Measurements from ENCODE around the gene ADAM10. TPM values are rescaled to one million over a fixed set of nuclear protein-coding genes. Genes with fewer than 3 reads are reported as not detected.
A peak's percentile ranks its signal among the peaks of the same experiment; 100 is the strongest.

Gene ADAM10
- total and polyA plus RNA-seq, 5 donors from 2014 or later = 149 to 183 (median 156) TPM

DNA sequence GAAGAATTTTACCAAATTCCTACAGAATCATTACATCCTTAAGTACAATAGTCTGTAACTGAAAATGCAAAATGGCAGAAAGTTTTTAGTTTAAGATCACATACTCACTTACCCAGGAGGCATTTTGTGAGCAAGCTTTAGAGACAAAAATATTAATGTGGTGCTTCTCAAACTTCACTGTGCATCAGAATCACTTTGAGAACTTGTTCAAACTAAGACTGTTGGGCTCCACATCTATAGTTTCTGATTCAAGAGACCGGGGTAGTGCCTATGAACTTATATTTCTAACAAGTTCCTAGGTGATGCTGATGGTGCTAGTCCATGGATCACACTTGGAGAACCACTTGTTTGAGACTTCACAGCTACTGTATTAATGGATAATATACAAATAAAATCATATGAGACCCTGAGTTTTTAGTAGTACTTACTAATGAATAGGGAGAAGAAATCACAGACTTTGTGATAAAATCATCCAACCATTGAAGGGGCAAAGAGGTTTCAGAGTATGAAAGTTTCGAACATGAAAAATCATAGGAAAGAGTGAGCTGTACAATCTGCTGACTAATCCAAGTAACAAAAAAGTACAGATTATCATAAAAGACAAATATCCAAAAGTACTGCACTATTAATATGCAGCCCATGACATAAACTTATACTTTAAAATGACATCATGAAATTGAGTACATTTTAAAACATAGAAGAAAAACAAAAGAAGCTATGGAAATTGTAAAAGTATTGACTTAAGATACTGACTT is 110.3 kb downstream of the ADAM10 start:
- no peaks in the 10 kb centered on the region for H3K27me3 ChIP-seq (ENCODE audit: control insufficient read depth, insufficient read depth, low read length)
- H3K36me3 ChIP-seq (ENCODE audit: control insufficient read depth, insufficient read depth, low read length) = peaks cover 55% of the 10 kb centered on the region
- H3K4me3 Mint-ChIP-seq = no peak overlapping the region
- H3K4me1 Mint-ChIP-seq = peaks cover 16 to 33% (median 23%) of the 10 kb centered on the region in 4 donors
- peaks cover 30% of the 10 kb centered on the region for H3K36me3 Mint-ChIP-seq
- H3K4me1 ChIP-seq (ENCODE audit: control insufficient read depth, insufficient read depth, low read length, poor library complexity, severe bottlenecking) = no peaks in the 10 kb centered on the region
- peaks cover 0 to 2% (median 0%) of the 10 kb centered on the region in 7 donors for H3K9me3 Mint-ChIP-seq
- no peak overlapping the region for H3K27ac ChIP-seq (ENCODE audit: insufficient read depth, low read length, poor library complexity, severe bottlenecking)
- ATAC-seq (ENCODE audit: low read depth in 2 of 2) (no peak), DNase-seq (no peak)
- H3K27ac Mint-ChIP-seq = peak overlapping the region in 2 of 3 donors; percentile 38 to 78
- H3K4me3 ChIP-seq (ENCODE audit: low read depth, low read length) = no peak overlapping the region
- H3K27me3 Mint-ChIP-seq = no peaks in the 10 kb centered on the region
- no peaks in the 10 kb centered on the region for H3K9me3 ChIP-seq (ENCODE audit: control insufficient read depth in 2 of 2, low read length in 2 of 2)

DNA sequence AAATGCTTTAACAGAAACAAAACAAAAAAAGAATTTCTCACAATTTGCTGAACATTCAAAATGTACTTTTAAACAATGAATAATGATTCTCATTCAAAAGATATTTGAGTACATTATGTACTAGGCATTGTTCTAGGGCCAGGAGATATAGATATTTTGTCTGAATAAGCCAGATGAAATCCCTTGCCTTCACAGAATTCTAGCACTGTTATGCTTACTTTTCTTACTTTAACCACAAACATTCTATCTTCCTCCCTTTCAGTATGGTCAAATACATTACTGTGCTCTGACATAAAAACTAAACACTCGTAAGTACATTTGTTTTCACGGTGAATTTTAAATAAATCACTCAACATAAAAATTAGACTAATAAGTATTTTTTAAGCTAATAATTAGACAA is 116.7 kb downstream of the ADAM10 start:
- Histone ChIP-seq H3K9me3 (ENCODE audit: control insufficient read depth in 2 of 2, low read length in 2 of 2) (no peaks in the 10 kb centered on the region), H3K27ac (ENCODE audit: insufficient read depth, low read length, poor library complexity, severe bottlenecking) (peak overlapping the region; percentile 15), H3K27me3 (ENCODE audit: control insufficient read depth, insufficient read depth, low read length) (no peaks in the 10 kb centered on the region), H3K36me3 (ENCODE audit: control insufficient read depth, insufficient read depth, low read length) (peaks cover 30% of the 10 kb centered on the region), H3K4me3 (ENCODE audit: low read depth, low read length) (no peak overlapping the region), H3K4me1 (ENCODE audit: control insufficient read depth, insufficient read depth, low read length, poor library complexity, severe bottlenecking) (peaks cover 14% of the 10 kb centered on the region)
- Mint-ChIP-seq H3K27me3 (no peaks in the 10 kb centered on the region), H3K36me3 (peaks cover 33% of the 10 kb centered on the region), H3K4me1 (peaks cover 21 to 48% (median 31%) of the 10 kb centered on the region in 4 donors), H3K9me3 (no peaks in the 10 kb centered on the region), H3K27ac (peak overlapping the region; percentile 5 to 97 (median 11)), H3K4me3 (no peak overlapping the region)
- DNase-seq = no peak
- no peak for ATAC-seq (ENCODE audit: low read depth in 2 of 2)

DNA sequence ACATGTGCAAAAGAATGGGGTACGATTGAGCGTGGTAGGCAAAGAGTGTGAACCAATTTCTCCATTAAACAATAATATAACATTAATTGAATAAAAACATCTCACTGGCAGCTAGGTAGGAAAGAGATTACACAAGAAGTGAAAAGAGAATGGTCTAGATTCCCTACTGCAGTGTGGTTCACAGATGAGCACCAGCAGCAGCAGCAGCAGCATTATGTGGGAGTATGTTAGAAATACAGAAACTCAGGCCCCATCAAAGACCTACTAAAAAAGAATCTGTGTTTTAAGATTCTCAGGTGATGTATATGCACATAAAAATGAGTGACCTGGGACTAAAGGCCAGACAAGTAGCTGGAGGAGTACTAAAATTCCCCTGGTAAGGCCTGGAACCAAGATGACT is 118.2 kb downstream of the ADAM10 start:
- no peaks in the 10 kb centered on the region for H3K27me3 Mint-ChIP-seq
- ATAC-seq (ENCODE audit: low read depth in 2 of 2) = no peak
- no peaks in the 10 kb centered on the region for H3K9me3 Mint-ChIP-seq
- peaks cover 34 to 57% (median 41%) of the 10 kb centered on the region in 4 donors for H3K4me1 Mint-ChIP-seq
- peak overlapping the region; percentile 73 to 97 (median 76) for H3K27ac Mint-ChIP-seq
- Histone ChIP-seq H3K4me3 (ENCODE audit: low read depth, low read length) (no peak overlapping the region), H3K27ac (ENCODE audit: insufficient read depth, low read length, poor library complexity, severe bottlenecking) (no peak overlapping the region), H3K36me3 (ENCODE audit: control insufficient read depth, insufficient read depth, low read length) (peaks cover 21% of the 10 kb centered on the region), H3K4me1 (ENCODE audit: control insufficient read depth, insufficient read depth, low read length, poor library complexity, severe bottlenecking) (peaks cover 27% of the 10 kb centered on the region), H3K27me3 (ENCODE audit: control insufficient read depth, insufficient read depth, low read length) (no peaks in the 10 kb centered on the region), H3K9me3 (ENCODE audit: control insufficient read depth in 2 of 2, low read length in 2 of 2) (no peaks in the 10 kb centered on the region)
- H3K36me3 Mint-ChIP-seq = peaks cover 40% of the 10 kb centered on the region
- no peak for DNase-seq
- no peak overlapping the region for H3K4me3 Mint-ChIP-seq

DNA sequence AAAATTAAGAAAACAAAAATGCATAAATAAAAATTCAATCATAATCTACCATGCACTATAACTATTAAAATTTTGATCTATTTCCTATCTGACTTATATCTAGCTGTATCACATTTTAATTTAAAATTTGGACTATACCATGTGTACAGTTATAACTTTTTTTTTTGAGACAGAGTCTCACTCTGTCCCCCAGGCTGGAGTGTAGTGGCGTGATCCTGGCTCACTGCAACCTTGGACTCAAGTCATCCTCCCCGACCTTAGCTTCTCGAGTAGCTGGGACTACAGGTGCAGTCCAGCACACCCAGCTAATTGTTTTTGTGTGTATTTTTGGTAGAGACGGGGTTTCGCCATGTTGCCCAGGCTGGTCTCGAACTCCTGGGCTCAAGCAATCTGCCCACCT is 119.9 kb downstream of the ADAM10 start:
- Mint-ChIP-seq H3K4me3 (peak overlapping the region in 2 of 4 donors; percentile 39 to 92), H3K4me1 (peaks cover 38 to 70% (median 54%) of the 10 kb centered on the region in 4 donors)
- peak overlapping the region; percentile 86 for H3K27ac ChIP-seq (ENCODE audit: insufficient read depth, low read length, poor library complexity, severe bottlenecking)

DNA sequence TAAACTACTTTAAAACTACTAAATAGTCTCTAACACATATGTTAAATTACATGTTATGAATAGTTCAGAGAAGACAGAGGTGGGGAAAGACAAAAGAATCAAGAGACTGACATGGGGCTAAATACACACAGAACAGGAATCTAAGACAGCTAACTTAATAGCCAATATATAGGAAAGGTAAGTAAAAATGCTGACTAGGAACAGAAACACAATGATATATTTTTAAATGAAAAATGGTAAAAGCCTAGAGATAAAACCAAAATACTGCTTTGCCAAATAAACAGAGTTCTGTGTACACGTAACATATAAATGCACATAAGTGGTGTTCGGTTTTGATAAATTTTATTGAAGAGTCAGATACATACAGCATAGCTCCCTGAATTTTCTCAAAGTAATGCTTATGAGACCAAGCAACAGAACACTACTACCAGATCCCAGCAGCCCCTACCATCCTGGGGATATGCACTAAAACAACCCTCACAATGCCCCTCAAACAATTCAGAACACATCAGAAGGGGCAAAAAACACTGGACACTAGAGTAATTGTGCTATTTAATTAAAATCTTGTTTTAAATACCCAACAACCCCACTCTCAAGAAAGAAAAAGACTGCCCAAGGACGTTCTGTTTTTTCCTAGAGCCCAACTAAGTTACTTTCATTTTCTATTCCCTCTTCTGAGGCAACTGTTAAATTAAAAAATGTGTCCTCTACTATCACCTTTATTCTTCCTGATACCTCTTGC is 121.1 kb downstream of the ADAM10 start:
- H3K36me3 ChIP-seq (ENCODE audit: control insufficient read depth, insufficient read depth, low read length) = peaks cover 19% of the 10 kb centered on the region

More for the DNA sequence above, 119.9 kb downstream of the ADAM10 start:
- peak overlapping the region; percentile 82 for H3K4me3 ChIP-seq (ENCODE audit: low read depth, low read length)
- DNase-seq = no peak
- Mint-ChIP-seq H3K9me3 (no peaks in the 10 kb centered on the region), H3K27ac (peak overlapping the region; percentile 72 to 97 (median 73)), H3K27me3 (no peaks in the 10 kb centered on the region), H3K36me3 (peaks cover 51% of the 10 kb centered on the region)
- peaks cover 19% of the 10 kb centered on the region for H3K36me3 ChIP-seq (ENCODE audit: control insufficient read depth, insufficient read depth, low read length)
- H3K4me1 ChIP-seq (ENCODE audit: control insufficient read depth, insufficient read depth, low read length, poor library complexity, severe bottlenecking) = peaks cover 28% of the 10 kb centered on the region
- no peak for ATAC-seq (ENCODE audit: low read depth in 2 of 2)
- H3K27me3 ChIP-seq (ENCODE audit: control insufficient read depth, insufficient read depth, low read length) = no peaks in the 10 kb centered on the region
- H3K9me3 ChIP-seq (ENCODE audit: control insufficient read depth in 2 of 2, low read length in 2 of 2) = no peaks in the 10 kb centered on the region

DNA sequence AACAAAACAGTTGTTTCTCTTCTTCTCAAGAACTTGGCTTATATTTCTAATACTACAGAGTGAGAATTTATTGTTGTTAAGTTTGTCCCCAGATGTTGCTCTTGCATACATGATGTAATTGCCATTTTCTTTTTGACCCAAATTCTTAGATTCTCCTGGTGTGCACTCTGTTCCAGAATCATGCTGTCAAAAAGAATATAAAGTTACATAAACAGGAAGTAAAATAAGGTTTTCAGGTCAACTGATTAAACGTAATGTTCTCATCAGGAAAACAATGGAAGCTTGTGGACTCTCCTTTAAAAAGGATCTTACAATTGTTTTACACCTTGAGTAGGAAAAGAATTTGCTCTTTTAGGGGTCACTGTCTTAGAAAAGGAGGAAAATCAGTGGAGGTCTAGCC is 121.8 kb downstream of the ADAM10 start:
- Histone ChIP-seq H3K4me1 (ENCODE audit: control insufficient read depth, insufficient read depth, low read length, poor library complexity, severe bottlenecking) (peaks cover 35% of the 10 kb centered on the region), H3K36me3 (ENCODE audit: control insufficient read depth, insufficient read depth, low read length) (peaks cover 16% of the 10 kb centered on the region), H3K27ac (ENCODE audit: insufficient read depth, low read length, poor library complexity, severe bottlenecking) (peak overlapping the region; percentile 86), H3K9me3 (ENCODE audit: control insufficient read depth in 2 of 2, low read length in 2 of 2) (no peaks in the 10 kb centered on the region), H3K27me3 (ENCODE audit: control insufficient read depth, insufficient read depth, low read length) (no peaks in the 10 kb centered on the region), H3K4me3 (ENCODE audit: low read depth, low read length) (peak overlapping the region; percentile 82)
- DNase-seq (peak in 1 of 3 donors; percentile 48), ATAC-seq (ENCODE audit: low read depth in 2 of 2) (peak in 1 of 2 donors; percentile 38)
- no peaks in the 10 kb centered on the region for H3K27me3 Mint-ChIP-seq
- peak overlapping the region; percentile 97 to 99 (median 97) for H3K27ac Mint-ChIP-seq
- H3K9me3 Mint-ChIP-seq = no peaks in the 10 kb centered on the region
- H3K4me1 Mint-ChIP-seq = peaks cover 34 to 75% (median 60%) of the 10 kb centered on the region in 4 donors
- peak overlapping the region; percentile 56 to 92 (median 82) for H3K4me3 Mint-ChIP-seq
- H3K36me3 Mint-ChIP-seq = peaks cover 48% of the 10 kb centered on the region

More for the DNA sequence above, 121.1 kb downstream of the ADAM10 start:
- Histone ChIP-seq H3K27me3 (ENCODE audit: control insufficient read depth, insufficient read depth, low read length) (no peaks in the 10 kb centered on the region), H3K4me3 (ENCODE audit: low read depth, low read length) (peak overlapping the region; percentile 82), H3K9me3 (ENCODE audit: control insufficient read depth in 2 of 2, low read length in 2 of 2) (no peaks in the 10 kb centered on the region), H3K4me1 (ENCODE audit: control insufficient read depth, insufficient read depth, low read length, poor library complexity, severe bottlenecking) (peaks cover 28% of the 10 kb centered on the region), H3K27ac (ENCODE audit: insufficient read depth, low read length, poor library complexity, severe bottlenecking) (peak overlapping the region; percentile 86)
- Mint-ChIP-seq H3K9me3 (no peaks in the 10 kb centered on the region), H3K27ac (peak overlapping the region; percentile 97 to 99 (median 97)), H3K36me3 (peaks cover 50% of the 10 kb centered on the region), H3K4me1 (peaks cover 34 to 68% (median 55%) of the 10 kb centered on the region in 4 donors), H3K27me3 (no peaks in the 10 kb centered on the region), H3K4me3 (peak overlapping the region; percentile 56 to 92 (median 82))
- DNase-seq (peak in 2 of 3 donors; percentile 21 to 62), ATAC-seq (ENCODE audit: low read depth in 2 of 2) (peak; percentile 57 to 61)

DNA sequence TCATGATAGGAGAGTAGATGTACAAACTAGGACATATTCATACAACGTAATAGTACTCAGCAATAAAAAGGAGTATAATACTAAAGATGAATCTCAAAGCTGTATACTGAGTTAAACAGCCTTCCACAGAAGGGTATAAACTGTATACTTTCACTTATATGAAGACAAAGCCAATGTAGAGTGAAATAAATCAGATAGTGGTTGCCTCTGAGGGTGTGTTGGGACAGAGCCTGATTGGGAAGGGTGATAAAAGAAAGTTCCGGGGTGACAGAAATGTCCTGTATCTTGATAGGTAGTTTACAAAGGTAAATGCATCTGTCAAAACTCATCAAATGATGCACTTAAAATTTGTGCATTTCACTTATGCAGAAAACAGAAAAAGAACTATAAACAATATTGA is 122.5 kb downstream of the ADAM10 start:
- Mint-ChIP-seq H3K9me3 (no peaks in the 10 kb centered on the region), H3K4me1 (peaks cover 34 to 79% (median 64%) of the 10 kb centered on the region in 4 donors), H3K27ac (peak overlapping the region; percentile 97 to 99 (median 97)), H3K4me3 (peak overlapping the region; percentile 56 to 92 (median 82)), H3K27me3 (no peaks in the 10 kb centered on the region), H3K36me3 (peaks cover 45% of the 10 kb centered on the region)
- ATAC-seq (ENCODE audit: low read depth in 2 of 2) (no peak), DNase-seq (no peak)
- Histone ChIP-seq H3K36me3 (ENCODE audit: control insufficient read depth, insufficient read depth, low read length) (peaks cover 14% of the 10 kb centered on the region), H3K27ac (ENCODE audit: insufficient read depth, low read length, poor library complexity, severe bottlenecking) (peak overlapping the region; percentile 86), H3K27me3 (ENCODE audit: control insufficient read depth, insufficient read depth, low read length) (no peaks in the 10 kb centered on the region), H3K9me3 (ENCODE audit: control insufficient read depth in 2 of 2, low read length in 2 of 2) (no peaks in the 10 kb centered on the region), H3K4me1 (ENCODE audit: control insufficient read depth, insufficient read depth, low read length, poor library complexity, severe bottlenecking) (peaks cover 41% of the 10 kb centered on the region), H3K4me3 (ENCODE audit: low read depth, low read length) (peak overlapping the region; percentile 82)
